HEK293 (cell line): ENCODE measurements around the gene NOL3.

Experiments
- BCL11B ChIP-seq: fragments of 450-650 bp; formaldehyde crosslinking; IDR thresholded peaks from 2 replicates; pipeline ENCODE4 v1.5.1; 2016; ENCODE audit warnings: low read depth, missing biosample characterization, missing genetic modification characterization
- MZF1 ChIP-seq: fragments of 450-650 bp; formaldehyde crosslinking; IDR thresholded peaks from 2 replicates; pipeline ENCODE4 v1.5.1; 2017; ENCODE audit warnings: missing biosample characterization, missing genetic modification characterization, borderline replicate concordance
- ZNF112 ChIP-seq: fragments of 450-650 bp; formaldehyde crosslinking; IDR thresholded peaks from 2 replicates; pipeline ENCODE4 v1.5.0; 2017; ENCODE audit warnings: missing biosample characterization, missing genetic modification characterization
- TF ChIP-seq, protein P1 (sequence below): fragments of 450-650 bp; formaldehyde crosslinking; IDR thresholded peaks from 2 replicates; pipeline ENCODE4 v1.5.1; 2016; ENCODE audit warnings: missing biosample characterization, missing genetic modification characterization
- TF ChIP-seq, protein P2 (sequence below): fragments of 450-650 bp; formaldehyde crosslinking; IDR thresholded peaks from 2 replicates; pipeline ENCODE4 v1.5.1; 2016; ENCODE audit warnings: missing biosample characterization, missing genetic modification characterization
- TF ChIP-seq, protein P3 (sequence below): fragments of 450-650 bp; formaldehyde crosslinking; optimal IDR thresholded peaks from 2 replicates; pipeline ENCODE3; 2016; ENCODE audit warnings: missing biosample characterization, mild to moderate bottlenecking, missing genetic modification characterization

DNA sequence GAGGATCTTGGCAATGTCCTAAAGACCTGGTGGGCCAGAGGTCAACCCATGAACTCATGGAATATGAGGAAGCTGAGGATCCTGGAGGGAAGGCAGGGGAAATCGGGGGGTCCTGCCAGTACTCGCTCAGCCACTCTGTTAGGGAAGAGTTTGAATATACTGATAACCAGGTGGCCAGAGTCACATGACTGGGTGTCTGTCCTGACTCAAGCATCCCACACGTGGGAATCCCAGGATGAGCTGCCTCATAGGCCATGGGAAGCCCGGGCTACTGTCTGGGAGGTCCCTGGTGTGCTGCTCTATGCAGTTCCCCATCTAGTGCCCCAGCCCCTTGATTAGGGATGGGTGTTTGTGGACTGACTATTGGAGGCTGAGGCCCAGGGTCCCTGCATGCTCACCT is 18.0 kb downstream of the NOL3 start:
- TF ChIP-seq ZNF112 (tag by site-specific recombination): no peak
- TF ChIP-seq, protein P1, sequence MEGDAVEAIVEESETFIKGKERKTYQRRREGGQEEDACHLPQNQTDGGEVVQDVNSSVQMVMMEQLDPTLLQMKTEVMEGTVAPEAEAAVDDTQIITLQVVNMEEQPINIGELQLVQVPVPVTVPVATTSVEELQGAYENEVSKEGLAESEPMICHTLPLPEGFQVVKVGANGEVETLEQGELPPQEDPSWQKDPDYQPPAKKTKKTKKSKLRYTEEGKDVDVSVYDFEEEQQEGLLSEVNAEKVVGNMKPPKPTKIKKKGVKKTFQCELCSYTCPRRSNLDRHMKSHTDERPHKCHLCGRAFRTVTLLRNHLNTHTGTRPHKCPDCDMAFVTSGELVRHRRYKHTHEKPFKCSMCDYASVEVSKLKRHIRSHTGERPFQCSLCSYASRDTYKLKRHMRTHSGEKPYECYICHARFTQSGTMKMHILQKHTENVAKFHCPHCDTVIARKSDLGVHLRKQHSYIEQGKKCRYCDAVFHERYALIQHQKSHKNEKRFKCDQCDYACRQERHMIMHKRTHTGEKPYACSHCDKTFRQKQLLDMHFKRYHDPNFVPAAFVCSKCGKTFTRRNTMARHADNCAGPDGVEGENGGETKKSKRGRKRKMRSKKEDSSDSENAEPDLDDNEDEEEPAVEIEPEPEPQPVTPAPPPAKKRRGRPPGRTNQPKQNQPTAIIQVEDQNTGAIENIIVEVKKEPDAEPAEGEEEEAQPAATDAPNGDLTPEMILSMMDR: no peak
- TF ChIP-seq, protein P2, sequence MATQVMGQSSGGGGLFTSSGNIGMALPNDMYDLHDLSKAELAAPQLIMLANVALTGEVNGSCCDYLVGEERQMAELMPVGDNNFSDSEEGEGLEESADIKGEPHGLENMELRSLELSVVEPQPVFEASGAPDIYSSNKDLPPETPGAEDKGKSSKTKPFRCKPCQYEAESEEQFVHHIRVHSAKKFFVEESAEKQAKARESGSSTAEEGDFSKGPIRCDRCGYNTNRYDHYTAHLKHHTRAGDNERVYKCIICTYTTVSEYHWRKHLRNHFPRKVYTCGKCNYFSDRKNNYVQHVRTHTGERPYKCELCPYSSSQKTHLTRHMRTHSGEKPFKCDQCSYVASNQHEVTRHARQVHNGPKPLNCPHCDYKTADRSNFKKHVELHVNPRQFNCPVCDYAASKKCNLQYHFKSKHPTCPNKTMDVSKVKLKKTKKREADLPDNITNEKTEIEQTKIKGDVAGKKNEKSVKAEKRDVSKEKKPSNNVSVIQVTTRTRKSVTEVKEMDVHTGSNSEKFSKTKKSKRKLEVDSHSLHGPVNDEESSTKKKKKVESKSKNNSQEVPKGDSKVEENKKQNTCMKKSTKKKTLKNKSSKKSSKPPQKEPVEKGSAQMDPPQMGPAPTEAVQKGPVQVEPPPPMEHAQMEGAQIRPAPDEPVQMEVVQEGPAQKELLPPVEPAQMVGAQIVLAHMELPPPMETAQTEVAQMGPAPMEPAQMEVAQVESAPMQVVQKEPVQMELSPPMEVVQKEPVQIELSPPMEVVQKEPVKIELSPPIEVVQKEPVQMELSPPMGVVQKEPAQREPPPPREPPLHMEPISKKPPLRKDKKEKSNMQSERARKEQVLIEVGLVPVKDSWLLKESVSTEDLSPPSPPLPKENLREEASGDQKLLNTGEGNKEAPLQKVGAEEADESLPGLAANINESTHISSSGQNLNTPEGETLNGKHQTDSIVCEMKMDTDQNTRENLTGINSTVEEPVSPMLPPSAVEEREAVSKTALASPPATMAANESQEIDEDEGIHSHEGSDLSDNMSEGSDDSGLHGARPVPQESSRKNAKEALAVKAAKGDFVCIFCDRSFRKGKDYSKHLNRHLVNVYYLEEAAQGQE (tag by site-specific recombination): no peak
- TF ChIP-seq, protein P3, sequence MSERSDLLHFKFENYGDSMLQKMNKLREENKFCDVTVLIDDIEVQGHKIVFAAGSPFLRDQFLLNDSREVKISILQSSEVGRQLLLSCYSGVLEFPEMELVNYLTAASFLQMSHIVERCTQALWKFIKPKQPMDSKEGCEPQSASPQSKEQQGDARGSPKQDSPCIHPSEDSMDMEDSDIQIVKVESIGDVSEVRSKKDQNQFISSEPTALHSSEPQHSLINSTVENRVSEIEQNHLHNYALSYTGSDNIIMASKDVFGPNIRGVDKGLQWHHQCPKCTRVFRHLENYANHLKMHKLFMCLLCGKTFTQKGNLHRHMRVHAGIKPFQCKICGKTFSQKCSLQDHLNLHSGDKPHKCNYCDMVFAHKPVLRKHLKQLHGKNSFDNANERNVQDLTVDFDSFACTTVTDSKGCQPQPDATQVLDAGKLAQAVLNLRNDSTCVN (tag by site-specific recombination): no peak
- no peak for TF ChIP-seq BCL11B
- TF ChIP-seq MZF1 (tag by site-specific recombination): no peak
